OCI-LY1 (cell line): ENCODE results near the gene APPL1.

ENCODE experiments used
- CTCF ChIP-seq: fragments of 200-600 bp; sonication (generic), shearing (Covaris generic); IDR thresholded peaks from 2 replicates; pipeline ENCODE4 v1.5.1; 2017; ENCODE audit warnings: mild to moderate bottlenecking, antibody characterized with exemption, low read length, moderate library complexity, mixed read lengths
- EZH2 ChIP-seq: fragments of 200-600 bp; sonication (generic), shearing (Covaris generic); IDR thresholded peaks from 2 replicates; pipeline ENCODE4 v1.8.0; 2017; ENCODE audit warnings: borderline replicate concordance, mixed run types, mild to moderate bottlenecking, antibody characterized with exemption, low read length, moderate library complexity, mixed read lengths

- TF ChIP-seq CTCF (no peak), EZH2 (no peak)
Measured at GRCh38 chr3:57233799-57234198, 6.3 kb downstream of the APPL1 start.
